Common myeloid progenitor, CD34-positive (primary cell): ENCODE results near the gene RERE.

Experiments
- CTCF ChIA-PET: fragments of 350-600 bp; sonication (Branson Sonifier 250); formaldehyde crosslinking; loops from one replicate; lab custom pipeline; 2021; ENCODE audit warnings: antibody characterized with exemption; lab: Charles Lee
- POLR2A ChIA-PET: fragments of 350-600 bp; sonication (Branson Sonifier 250); formaldehyde crosslinking; loops from one replicate; lab custom pipeline; 2021; ENCODE audit warnings: antibody characterized with exemption; lab: Charles Lee
- DNase-seq, 3 donors: peaks; one replicate each; pipeline versions ENCODE4 v3.0.0 to v3.0.0-alpha.2; 2013
- H3K27ac ChIP-seq, 2 experiments: 1 replicate in 1 of 2; 2 replicates in 1 of 2; pipeline ENCODE4 v1.7.0; 2013; ENCODE audit warnings: inconsistent platforms in 2 of 2, low read length in 2 of 2, mild to moderate bottlenecking in 2 of 2, low read depth in 1 of 2, moderate library complexity in 1 of 2; ENCODE audit not compliant: severe bottlenecking in 2 of 2, insufficient read depth in 1 of 2, poor library complexity in 1 of 2
- H3K27me3 ChIP-seq, 5 experiments: replicated peaks in 2 of 5; 1 replicate in 3 of 5; 2 replicates in 2 of 5; pipeline versions ENCODE4 v1.6.1 to v1.7.0; 2013; ENCODE audit warnings: low read length in 4 of 5, mild to moderate bottlenecking in 2 of 5, moderate library complexity in 2 of 5, inconsistent platforms in 1 of 5; ENCODE audit not compliant: insufficient read depth in 5 of 5, control insufficient read depth in 4 of 5
- H3K36me3 ChIP-seq, 4 experiments: 1 replicate in 2 of 4; 2 replicates in 2 of 4; pipeline versions ENCODE4 v1.6.1 to v1.7.0; 2013; ENCODE audit warnings: low read length in 3 of 4, control low read depth in 1 of 4, mild to moderate bottlenecking in 1 of 4; ENCODE audit not compliant: control insufficient read depth in 4 of 4, insufficient read depth in 4 of 4
- H3K4me1 ChIP-seq, 4 experiments: 1 replicate in 3 of 4; 2 replicates in 1 of 4; pipeline versions ENCODE4 v1.6.1 to v1.7.1; 2013; ENCODE audit warnings: low read length in 3 of 4, mild to moderate bottlenecking in 3 of 4, control low read depth in 1 of 4, inconsistent platforms in 1 of 4, moderate library complexity in 1 of 4; ENCODE audit not compliant: control insufficient read depth in 4 of 4, insufficient read depth in 4 of 4; ENCODE audit errors: control extremely low read depth in 1 of 4
- H3K4me3 ChIP-seq, 7 experiments: 1 replicate in 4 of 7; 2 replicates in 3 of 7; pipeline versions ENCODE4 v1.5.1 to v1.7.0; 2013; ENCODE audit warnings: mild to moderate bottlenecking in 7 of 7, low read length in 6 of 7, moderate library complexity in 6 of 7, inconsistent platforms in 2 of 7, low read depth in 2 of 7, control low read depth in 1 of 7; ENCODE audit not compliant: insufficient read depth in 4 of 7, control insufficient read depth in 1 of 7; ENCODE audit errors: extremely low read depth in 1 of 7
- H3K9me3 ChIP-seq, 5 experiments: 1 replicate in 4 of 5; 2 replicates in 1 of 5; pipeline versions ENCODE4 v1.6.1 to v1.7.1; 2013; ENCODE audit warnings: low read length in 4 of 5, mild to moderate bottlenecking in 2 of 5, inconsistent platforms in 1 of 5, low read depth in 1 of 5, moderate library complexity in 1 of 5; ENCODE audit not compliant: control insufficient read depth in 4 of 5, insufficient read depth in 2 of 5; ENCODE audit errors: control extremely low read depth in 1 of 5
- WGBS: methylation state at CpG from one replicate; pipeline ENCODE4 v1.1.5; 2013; ENCODE audit not compliant: insufficient coverage; 5-methylcytosine and 5-hydroxymethylcytosine counted together

Gene RERE

DNA sequence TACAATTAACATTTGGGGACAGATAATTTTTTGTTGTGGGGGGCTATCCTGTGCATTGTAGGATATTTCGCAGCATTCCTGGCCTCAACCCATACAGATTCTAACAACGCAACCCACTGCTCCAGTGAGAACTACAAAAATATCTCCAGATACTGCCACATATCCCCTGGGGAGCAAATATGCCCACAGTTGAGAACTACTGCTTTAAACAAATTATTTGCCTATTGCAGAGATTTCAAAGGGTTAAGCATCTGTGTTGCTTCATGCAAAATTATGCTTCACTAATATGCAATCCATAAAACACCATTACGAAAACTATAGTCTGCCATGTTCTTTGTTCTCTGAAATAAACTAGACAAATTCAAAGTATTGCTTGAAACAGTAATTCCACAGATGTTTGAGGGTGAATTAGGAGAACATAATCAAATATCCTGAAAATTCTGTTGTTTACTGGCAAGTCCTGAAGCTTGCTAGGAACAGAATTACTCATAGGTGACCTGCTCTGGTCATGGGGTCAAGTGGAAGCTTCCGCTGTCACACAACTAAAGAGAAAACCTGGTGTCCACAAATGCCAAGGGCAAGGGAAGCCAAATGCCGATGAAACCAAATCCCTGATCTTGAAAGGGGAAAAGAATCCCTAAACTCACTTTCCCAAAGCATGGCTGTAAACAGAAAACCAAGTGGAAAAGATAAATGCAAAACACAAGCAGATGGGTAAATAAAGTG is 149.4 kb downstream of the RERE start:
- 100% methylated on average over 4 of the region's 5 CpGs for WGBS
- CTCF ChIA-PET, result interaction anchor here (1.2 kb wide), 1 partner anchor 97 kb away, joined by 3 read pairs; no protein-coding TSS in a partner anchor
- H3K4me1 ChIP-seq, result peaks cover 23 to 76% (median 52%) of the 10 kb centered on the region in 4 experiments
- POLR2A ChIA-PET, result no interaction called here
- H3K27ac ChIP-seq, result peak overlapping the region in 1 of 2 experiments; percentile 3
- H3K36me3 ChIP-seq, result no peaks in the 10 kb centered on the region
- DNase-seq, result no peak
- no peaks in the 10 kb centered on the region for H3K27me3 ChIP-seq
- no peaks in the 10 kb centered on the region for H3K9me3 ChIP-seq
- no peak overlapping the region for H3K4me3 ChIP-seq

DNA sequence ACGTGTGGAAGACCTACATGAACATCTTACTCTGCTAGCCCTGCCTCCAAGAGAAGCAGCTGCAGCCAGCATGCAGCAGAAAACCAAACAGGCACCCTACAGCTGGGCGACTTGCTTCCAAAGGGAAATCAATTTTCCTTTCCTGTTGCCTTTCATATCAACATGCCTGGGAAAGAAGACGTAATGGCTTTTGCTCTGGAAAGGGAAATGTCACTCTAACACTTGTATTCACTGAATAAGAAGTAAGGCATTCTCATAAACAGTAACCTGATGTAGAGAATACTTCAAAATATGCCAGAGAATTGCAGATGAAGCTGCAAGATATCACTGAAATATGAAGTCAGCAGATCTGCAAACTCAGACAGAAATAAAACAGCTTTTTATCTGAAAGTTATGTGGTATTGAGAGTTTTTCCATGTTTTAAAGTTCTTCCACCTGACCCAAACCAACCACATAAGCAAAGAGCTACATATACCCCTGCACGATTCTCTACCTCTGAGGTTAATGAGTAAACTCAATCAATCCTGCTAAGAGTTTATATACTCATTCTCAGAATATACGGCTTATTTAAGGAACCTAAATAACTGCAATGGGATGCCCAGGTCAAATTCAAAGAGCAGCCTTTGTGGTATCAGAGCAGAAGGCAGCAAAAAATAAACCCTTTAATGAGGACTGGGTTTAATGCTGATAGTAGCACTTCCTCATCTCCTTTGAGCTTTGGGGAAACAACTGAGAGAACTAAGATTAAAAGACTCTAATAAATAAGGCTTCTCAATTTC is 150.9 kb downstream of the RERE start:
- ChIA-PET POLR2A (interaction anchor here (0.7 kb wide), 1 partner anchor 19 kb away, joined by 4 read pairs; no protein-coding TSS in a partner anchor), CTCF (interaction anchor here (0.7 to 1.7 kb wide), 4 partner anchors 8 to 105 kb away, joined by 3 to 7 read pairs (median 5); no protein-coding TSS in a partner anchor)
- DNase-seq, result peak in 2 of 3 donors; percentile 81 to 89
- H3K27me3 ChIP-seq, result no peaks in the 10 kb centered on the region
- peak overlapping the region in 1 of 2 experiments; percentile 44 for H3K27ac ChIP-seq
- 10% methylated on average over 3 of the region's 5 CpGs for WGBS
- peaks cover 35 to 85% (median 60%) of the 10 kb centered on the region in 4 experiments for H3K4me1 ChIP-seq
- H3K9me3 ChIP-seq, result no peaks in the 10 kb centered on the region
- H3K36me3 ChIP-seq, result no peaks in the 10 kb centered on the region
- H3K4me3 ChIP-seq, result peak overlapping the region in 3 of 7 experiments; percentile 6 to 34 (median 8)

DNA sequence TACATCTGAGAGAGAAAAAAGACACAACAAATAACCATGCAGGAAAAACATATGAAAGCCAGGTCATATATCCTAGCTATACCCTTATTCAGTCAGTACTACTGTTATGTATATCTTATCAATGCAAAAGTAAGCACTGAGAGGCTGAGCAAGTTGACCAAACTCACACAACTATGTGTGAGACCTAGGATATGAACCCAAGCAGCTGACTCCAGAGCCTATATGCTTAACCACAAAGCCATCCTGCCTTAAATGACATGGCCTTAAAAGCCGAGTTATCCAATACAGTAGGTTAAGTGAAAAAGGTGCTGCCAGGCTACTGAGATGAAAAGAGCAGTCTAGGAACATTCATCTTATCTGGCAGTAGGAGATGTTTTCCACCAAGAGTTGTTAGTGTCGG is 151.6 kb downstream of the RERE start:
- ChIA-PET POLR2A (interaction anchor here (0.8 kb wide), 1 partner anchor 104 kb away, joined by 3 read pairs; no protein-coding TSS in a partner anchor), CTCF (interaction anchor here (0.8 to 1.7 kb wide), 5 partner anchors 9 to 135 kb away, joined by 3 to 7 read pairs (median 5); no protein-coding TSS in a partner anchor)
- Histone ChIP-seq H3K27ac (peak overlapping the region in 1 of 2 experiments; percentile 44), H3K27me3 (no peaks in the 10 kb centered on the region), H3K4me3 (no peak overlapping the region), H3K4me1 (peaks cover 40 to 85% (median 65%) of the 10 kb centered on the region in 4 experiments), H3K36me3 (no peaks in the 10 kb centered on the region), H3K9me3 (no peaks in the 10 kb centered on the region)
- peak in 1 of 3 donors; percentile 51 for DNase-seq
- WGBS, result no CpG with 5 or more reads among the region's 2 CpGs

DNA sequence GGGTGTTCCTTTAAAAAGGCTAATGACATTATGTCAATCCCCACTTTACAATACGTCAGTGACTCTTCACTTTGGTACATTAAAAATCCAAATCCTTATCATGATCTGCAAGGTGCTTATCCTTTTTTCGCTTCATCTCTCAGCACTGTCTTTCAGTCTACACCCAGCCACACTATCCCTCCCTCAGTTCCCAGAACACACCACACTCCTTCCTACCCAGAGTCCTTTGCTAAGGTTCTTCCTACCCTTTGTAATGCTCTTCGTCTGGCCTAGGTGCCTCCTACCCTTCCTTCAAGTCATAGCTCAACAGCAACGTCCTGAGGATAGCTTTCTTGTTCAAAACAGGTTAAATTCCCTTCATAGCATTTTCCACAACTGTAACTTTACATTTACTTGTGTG is 152.6 kb downstream of the RERE start:
- Histone ChIP-seq H3K4me1 (peaks cover 46 to 84% (median 72%) of the 10 kb centered on the region in 4 experiments), H3K9me3 (no peaks in the 10 kb centered on the region), H3K36me3 (no peaks in the 10 kb centered on the region), H3K4me3 (no peak overlapping the region), H3K27me3 (no peaks in the 10 kb centered on the region), H3K27ac (peak overlapping the region in 1 of 2 experiments; percentile 20)
- ChIA-PET POLR2A (interaction anchor here (0.8 to 1.6 kb wide), 2 partner anchors 18 to 103 kb away, joined by 3 to 4 read pairs; no protein-coding TSS in a partner anchor), CTCF (interaction anchor here (0.8 to 1.7 kb wide), 4 partner anchors 10 to 136 kb away, joined by 3 to 7 read pairs (median 6); no protein-coding TSS in a partner anchor)
- WGBS, result 86% methylated on average over 3 of the region's 4 CpGs
- DNase-seq, result no peak

DNA sequence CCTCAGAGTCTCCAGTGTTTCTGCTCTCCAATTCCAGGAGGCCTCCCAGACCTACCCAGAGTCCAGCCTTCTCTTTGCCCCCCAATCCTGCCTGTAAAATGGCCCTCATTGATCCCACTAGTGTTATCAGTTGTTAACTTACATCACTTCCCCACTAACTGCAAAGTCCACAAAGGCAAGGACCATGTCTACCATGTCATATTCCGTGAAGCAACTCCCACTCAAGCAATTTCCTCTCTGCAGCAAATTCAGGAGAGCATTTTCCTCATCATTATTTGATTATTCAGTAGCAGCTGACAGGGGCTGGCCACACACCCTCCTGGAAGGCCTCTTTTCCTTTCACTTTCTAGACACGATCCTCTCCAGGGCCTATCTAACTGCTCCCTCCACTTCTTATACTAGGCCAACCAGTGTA is 153.5 kb downstream of the RERE start:
- H3K9me3 ChIP-seq, result no peaks in the 10 kb centered on the region
- 0% methylated on average over 2 of the region's 2 CpGs for WGBS
- H3K27me3 ChIP-seq, result no peaks in the 10 kb centered on the region
- peak overlapping the region in 1 of 2 experiments; percentile 31 for H3K27ac ChIP-seq
- POLR2A ChIA-PET, result interaction anchor here (1.6 kb wide), 1 partner anchor 17 kb away, joined by 4 read pairs; no protein-coding TSS in a partner anchor
- no peaks in the 10 kb centered on the region for H3K36me3 ChIP-seq
- H3K4me1 ChIP-seq, result peaks cover 43 to 83% (median 66%) of the 10 kb centered on the region in 4 experiments
- H3K4me3 ChIP-seq, result peak overlapping the region in 4 of 7 experiments; percentile 20 to 54 (median 28)
- CTCF ChIA-PET, result interaction anchor here (1.6 to 1.7 kb wide), 2 partner anchors 8 to 17 kb away, joined by 4 to 5 read pairs; no protein-coding TSS in a partner anchor
- peak; percentile 50 to 79 (median 75) for DNase-seq

DNA sequence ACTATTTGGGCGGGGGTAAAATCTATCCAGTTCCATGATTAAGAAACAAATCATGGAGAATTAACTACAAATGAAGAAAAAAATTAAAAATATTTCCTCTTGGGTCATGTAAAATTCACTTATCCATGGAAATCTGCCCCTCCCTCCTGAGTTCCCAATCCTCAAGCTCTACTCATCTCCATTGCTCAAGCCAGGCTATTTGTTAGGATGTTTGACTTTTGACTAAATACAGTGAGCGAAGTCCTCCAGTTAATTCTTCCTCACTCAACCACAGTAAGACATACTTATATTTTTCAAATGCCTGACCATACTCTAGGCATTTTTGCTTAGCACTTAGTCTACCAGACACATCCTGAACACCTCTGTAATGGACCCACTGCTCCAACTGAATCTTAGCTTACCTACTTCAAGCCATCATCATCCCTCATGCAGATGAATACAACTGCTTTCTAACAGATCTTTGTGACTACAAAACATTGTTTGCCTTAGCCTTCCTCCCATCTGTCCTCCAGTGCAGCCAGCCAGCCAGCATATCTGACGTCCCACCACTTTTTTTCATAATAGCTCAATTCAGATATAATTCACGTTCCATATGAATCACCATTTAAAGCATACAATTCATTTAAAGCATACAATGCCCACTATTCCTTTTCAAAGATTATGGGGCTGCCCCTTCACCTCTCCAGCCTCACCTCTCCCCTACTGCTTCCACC is 154.2 kb downstream of the RERE start:
- ChIA-PET CTCF (interaction anchor here (0.7 to 1.7 kb wide), 4 partner anchors 8 to 44 kb away, joined by 3 to 5 read pairs (median 4); no protein-coding TSS in a partner anchor), POLR2A (no interaction called here)
- Histone ChIP-seq H3K36me3 (no peaks in the 10 kb centered on the region), H3K4me3 (peak overlapping the region in 1 of 7 experiments; percentile 54), H3K27me3 (no peaks in the 10 kb centered on the region), H3K4me1 (peaks cover 43 to 81% (median 67%) of the 10 kb centered on the region in 4 experiments), H3K27ac (no peak overlapping the region), H3K9me3 (no peaks in the 10 kb centered on the region)
- 100% methylated on average over 2 of the region's 4 CpGs for WGBS
- no peak for DNase-seq
